T-cell (primary cell): Measurements from ENCODE around the gene CCDC149. TPM values are rescaled to one million over a fixed set of nuclear protein-coding genes. Genes with fewer than 3 reads are reported as not detected.

Source experiments
- ATAC-seq, 4 experiments: fragments of 200-7000 bp in 3 of 4; fragments of 150-1000 bp in 1 of 4; cut with Tn5 transposase; replicated peaks in 1 of 4; 1 replicate in 3 of 4; 2 replicates in 1 of 4; pipeline ENCODE4 v1.10.0; 2021; ENCODE audit warnings: moderate library complexity in 3 of 4, mild to moderate bottlenecking in 2 of 4, moderate number of reproducible peaks in 1 of 4
- CTCF ChIA-PET, 2 donors: fragments of 300-600 bp; sonication (Branson Sonifier 250); formaldehyde crosslinking; loops; one replicate each; lab custom pipeline; 2022; ENCODE audit warnings: antibody characterized with exemption in 2 of 2; lab: Charles Lee
- POLR2A ChIA-PET, 2 donors: fragments of 300-600 bp; sonication (Branson Sonifier 250); formaldehyde crosslinking; loops; one replicate each; lab custom pipeline; 2022; ENCODE audit warnings: antibody characterized with exemption in 2 of 2; lab: Charles Lee
- DNase-seq, 35 experiments: peaks; one replicate each; pipeline versions ENCODE4 v3.0.0 to v3.0.0-alpha.2; 2013 to 2023
- H3K27ac ChIP-seq: one replicate; pipeline ENCODE4 v1.5.1; 2013; ENCODE audit warnings: low read length
- H3K27me3 ChIP-seq, 2 experiments: replicated peaks in 1 of 2; 1 replicate in 1 of 2; 2 replicates in 1 of 2; pipeline versions ENCODE4 v1.6.1 to v1.7.0; 2013; ENCODE audit warnings: low read length in 1 of 2, mixed read lengths in 1 of 2; ENCODE audit not compliant: control insufficient read depth in 2 of 2, insufficient read depth in 2 of 2; ENCODE audit errors: extremely low read depth in 1 of 2
- H3K36me3 ChIP-seq, 2 donors: 1 replicate in 1 of 2; 2 replicates in 1 of 2; pipeline versions ENCODE4 v1.6.1 to v1.7.0; 2013; ENCODE audit warnings: low read length in 1 of 2; ENCODE audit not compliant: control insufficient read depth in 2 of 2, insufficient read depth in 1 of 2; ENCODE audit errors: extremely low read depth in 1 of 2
- H3K4me1 ChIP-seq, 2 experiments: 1 replicate in 1 of 2; 2 replicates in 1 of 2; pipeline versions ENCODE4 v1.6.1 to v1.7.0; 2013; ENCODE audit warnings: low read length in 2 of 2, mixed read lengths in 1 of 2; ENCODE audit not compliant: insufficient read depth in 2 of 2, control insufficient read depth in 1 of 2; ENCODE audit errors: extremely low read depth in 1 of 2
- H3K4me3 ChIP-seq, 2 donors: 1 replicate in 1 of 2; 2 replicates in 1 of 2; pipeline versions ENCODE4 v1.5.1 to v1.7.0; 2013; ENCODE audit warnings: mild to moderate bottlenecking in 2 of 2, low read length in 1 of 2, moderate library complexity in 1 of 2; ENCODE audit not compliant: control insufficient read depth in 1 of 2; ENCODE audit errors: extremely low read depth in 1 of 2
- H3K9me3 ChIP-seq: 2 replicates; pipeline ENCODE4 v1.7.0; 2013
- H3K27ac Mint-ChIP-seq, 2 donors: one replicate each; pipeline ENCODE4 v1.8.0; 2020 to 2021; ENCODE audit warnings: mild to moderate bottlenecking in 2 of 2, mixed read lengths in 2 of 2
- H3K27me3 Mint-ChIP-seq, 2 donors: one replicate each; pipeline ENCODE4 v1.8.0; 2021 to 2022; ENCODE audit warnings: mixed read lengths in 2 of 2
- H3K36me3 Mint-ChIP-seq: one replicate; pipeline ENCODE4 v1.8.0; 2021; ENCODE audit warnings: mixed read lengths
- H3K4me1 Mint-ChIP-seq, 3 donors: one replicate each; pipeline ENCODE4 v1.8.0; 2020 to 2022; ENCODE audit warnings: mixed read lengths in 3 of 3, mild to moderate bottlenecking in 1 of 3
- H3K4me3 Mint-ChIP-seq, 3 donors: one replicate each; pipeline ENCODE4 v1.8.0; 2020 to 2022; ENCODE audit warnings: mild to moderate bottlenecking in 3 of 3, mixed read lengths in 3 of 3, moderate library complexity in 3 of 3
- H3K9me3 Mint-ChIP-seq, 3 donors: one replicate each; pipeline ENCODE4 v1.8.0; 2020 to 2022; ENCODE audit warnings: mixed read lengths in 3 of 3
- WGBS: methylation state at CpG from one replicate; pipeline ENCODE4 v1.1.5; 2013; ENCODE audit warnings: missing lambda C conversion rate; ENCODE audit not compliant: insufficient coverage; 5-methylcytosine and 5-hydroxymethylcytosine counted together
- total RNA-seq, 35 experiments: library from RNA in 6 of 35; stranded (reverse) in 6 of 35; fragments of 120-200 nt in 1 of 35; gene quantifications; one replicate each; pipeline versions ENCODE4 v1.2.1 to v1.2.4 and lab custom pipeline; 2013 to 2026

CCDC149 gene
- total RNA-seq, 5 donors from 2014 or later (not counting 1 experiment from before 2014, with no cell fraction given) = 0.20 to 0.41 (median 0.25) TPM; not detected in 2

- H3K27ac Mint-ChIP-seq = no peak overlapping the region
- peaks cover 0 to 9% of the 10 kb centered on the region in 2 experiments for H3K27me3 ChIP-seq
- no peaks in the 10 kb centered on the region for H3K9me3 ChIP-seq
- ChIA-PET CTCF (interaction anchor here in 1 of 2 donors (0.6 kb wide), 1 partner anchor 539 kb away, joined by 5 read pairs; no protein-coding TSS in a partner anchor), POLR2A (interaction anchor here in 1 of 2 donors (0.5 to 0.6 kb wide), 2 partner anchors 351 to 1699 kb away, joined by 3 to 8 read pairs; no protein-coding TSS in a partner anchor)
- no peak overlapping the region for H3K4me3 Mint-ChIP-seq
- H3K36me3 Mint-ChIP-seq = no peaks in the 10 kb centered on the region
- no peaks in the 10 kb centered on the region for H3K4me1 ChIP-seq
- no peaks in the 10 kb centered on the region for H3K36me3 ChIP-seq
- 70% methylated on average over 5 of the region's 8 CpGs for WGBS
- ATAC-seq = no peak
- peaks cover 0 to 6% (median 0%) of the 10 kb centered on the region in 3 donors for H3K9me3 Mint-ChIP-seq
- no peak for DNase-seq
- H3K4me1 Mint-ChIP-seq = no peaks in the 10 kb centered on the region
- H3K27me3 Mint-ChIP-seq = peaks cover 16 to 19% of the 10 kb centered on the region in 2 donors
- no peak overlapping the region for H3K4me3 ChIP-seq
- H3K27ac ChIP-seq = no peak overlapping the region
Measured at GRCh38 chr4:24793219-24794005, 119.4 kb downstream of the CCDC149 start.

GRCh38 chr4:24792552-24792951 is 120.3 kb downstream of the CCDC149 start:
- ATAC-seq (no peak), DNase-seq (no peak)
- H3K27ac Mint-ChIP-seq = no peak overlapping the region
- H3K4me3 Mint-ChIP-seq = no peak overlapping the region
- no peaks in the 10 kb centered on the region for H3K36me3 Mint-ChIP-seq
- Histone ChIP-seq H3K9me3 (no peaks in the 10 kb centered on the region), H3K27ac (no peak overlapping the region), H3K4me3 (no peak overlapping the region), H3K4me1 (no peaks in the 10 kb centered on the region), H3K36me3 (no peaks in the 10 kb centered on the region), H3K27me3 (peaks cover 0 to 5% of the 10 kb centered on the region in 2 experiments)
- peaks cover 0 to 8% (median 0%) of the 10 kb centered on the region in 3 donors for H3K9me3 Mint-ChIP-seq
- CTCF ChIA-PET = no interaction called here
- H3K27me3 Mint-ChIP-seq = peaks cover 9 to 12% of the 10 kb centered on the region in 2 donors
- H3K4me1 Mint-ChIP-seq = no peaks in the 10 kb centered on the region
- WGBS = no CpG with 5 or more reads among the region's 4 CpGs
- POLR2A ChIA-PET = no interaction called here

GRCh38 chr4:24791043-24791442 is 121.8 kb downstream of the CCDC149 start:
- DNase-seq (no peak), ATAC-seq (no peak)
- no peak overlapping the region for H3K27ac ChIP-seq
- Mint-ChIP-seq H3K9me3 (peaks cover 0 to 8% (median 3%) of the 10 kb centered on the region in 3 donors), H3K27ac (no peak overlapping the region), H3K4me1 (no peaks in the 10 kb centered on the region), H3K4me3 (no peak overlapping the region), H3K36me3 (no peaks in the 10 kb centered on the region), H3K27me3 (peaks cover 9 to 12% of the 10 kb centered on the region in 2 donors)
- H3K36me3 ChIP-seq = no peaks in the 10 kb centered on the region
- H3K27me3 ChIP-seq = peaks cover 0 to 5% of the 10 kb centered on the region in 2 experiments
- H3K4me3 ChIP-seq = no peak overlapping the region
- no peaks in the 10 kb centered on the region for H3K9me3 ChIP-seq
- POLR2A ChIA-PET = no interaction called here
- CTCF ChIA-PET = no interaction called here
- no peaks in the 10 kb centered on the region for H3K4me1 ChIP-seq

- Histone ChIP-seq H3K4me1 (no peaks in the 10 kb centered on the region), H3K27me3 (no peaks in the 10 kb centered on the region), H3K27ac (no peak overlapping the region), H3K36me3 (no peaks in the 10 kb centered on the region), H3K4me3 (no peak overlapping the region), H3K9me3 (no peaks in the 10 kb centered on the region)
- CTCF ChIA-PET = no interaction called here
- no peaks in the 10 kb centered on the region for H3K4me1 Mint-ChIP-seq
- no peak overlapping the region for H3K27ac Mint-ChIP-seq
- 80% methylated on average over 1 of the region's 3 CpGs for WGBS
- H3K9me3 Mint-ChIP-seq = peaks cover 0 to 5% (median 3%) of the 10 kb centered on the region in 3 donors
- no peaks in the 10 kb centered on the region for H3K27me3 Mint-ChIP-seq
- DNase-seq = no peak
- POLR2A ChIA-PET = no interaction called here
- no peaks in the 10 kb centered on the region for H3K36me3 Mint-ChIP-seq
- ATAC-seq = no peak
- H3K4me3 Mint-ChIP-seq = no peak overlapping the region
Measured at GRCh38 chr4:24783506-24783905, 129.3 kb downstream of the CCDC149 start.

GRCh38 chr4:24781999-24782745 is 130.7 kb downstream of the CCDC149 start:
- ChIA-PET CTCF (no interaction called here), POLR2A (no interaction called here)
- H3K36me3 ChIP-seq = no peaks in the 10 kb centered on the region
- Mint-ChIP-seq H3K27me3 (peaks cover 0 to 5% of the 10 kb centered on the region in 2 donors), H3K36me3 (no peaks in the 10 kb centered on the region), H3K4me3 (no peak overlapping the region), H3K4me1 (no peaks in the 10 kb centered on the region), H3K9me3 (peaks cover 0 to 3% (median 0%) of the 10 kb centered on the region in 3 donors), H3K27ac (no peak overlapping the region)
- no peak overlapping the region for H3K4me3 ChIP-seq
- H3K27me3 ChIP-seq = no peaks in the 10 kb centered on the region
- H3K4me1 ChIP-seq = no peaks in the 10 kb centered on the region
- H3K9me3 ChIP-seq = no peaks in the 10 kb centered on the region
- H3K27ac ChIP-seq = no peak overlapping the region
- no peak for ATAC-seq
- DNase-seq = no peak
- WGBS = 29% methylated on average over 1 of the region's 6 CpGs

- WGBS = 94% methylated on average over 2 of the region's 2 CpGs
- no peaks in the 10 kb centered on the region for H3K4me1 Mint-ChIP-seq
- H3K36me3 Mint-ChIP-seq = no peaks in the 10 kb centered on the region
- H3K4me3 Mint-ChIP-seq = no peak overlapping the region
- H3K27ac Mint-ChIP-seq = no peak overlapping the region
- peaks cover 0 to under 1% (median 0%) of the 10 kb centered on the region in 3 donors for H3K9me3 Mint-ChIP-seq
- ATAC-seq = no peak
- no peak for DNase-seq
- ChIA-PET POLR2A (no interaction called here), CTCF (no interaction called here)
- Histone ChIP-seq H3K9me3 (no peaks in the 10 kb centered on the region), H3K4me1 (no peaks in the 10 kb centered on the region), H3K4me3 (no peak overlapping the region), H3K27me3 (no peaks in the 10 kb centered on the region), H3K36me3 (no peaks in the 10 kb centered on the region), H3K27ac (no peak overlapping the region)
- peaks cover 3 to 9% of the 10 kb centered on the region in 2 donors for H3K27me3 Mint-ChIP-seq
Measured at GRCh38 chr4:24780936-24781495, 131.8 kb downstream of the CCDC149 start.
